Endometrial microvascular endothelial cells (primary cell): Measurements from ENCODE around the gene SART3. TPM values are rescaled to one million over a fixed set of nuclear protein-coding genes. Genes with fewer than 3 reads are reported as not detected.

Source experiments
- in situ Hi-C: cut with HindIII; loops from 2 replicates; pipeline ENCODE4 v1.10.0; 2017; ENCODE audit warnings: low sequenced_read_pairs, low pct_unique_long_range_greater_than_20kb; ENCODE audit errors: inconsistent ontology term
- total RNA-seq: library from RNA; depleted of rRNA; stranded (reverse); fragments of >200 nt; gene quantifications from one replicate; pipeline ENCODE4 v1.2.3, GENCODE V29; 2015; ENCODE audit errors: inconsistent ontology term

The SART3 gene
- total RNA-seq, 1 donor from 2014 or later: 34.6 TPM

DNA sequence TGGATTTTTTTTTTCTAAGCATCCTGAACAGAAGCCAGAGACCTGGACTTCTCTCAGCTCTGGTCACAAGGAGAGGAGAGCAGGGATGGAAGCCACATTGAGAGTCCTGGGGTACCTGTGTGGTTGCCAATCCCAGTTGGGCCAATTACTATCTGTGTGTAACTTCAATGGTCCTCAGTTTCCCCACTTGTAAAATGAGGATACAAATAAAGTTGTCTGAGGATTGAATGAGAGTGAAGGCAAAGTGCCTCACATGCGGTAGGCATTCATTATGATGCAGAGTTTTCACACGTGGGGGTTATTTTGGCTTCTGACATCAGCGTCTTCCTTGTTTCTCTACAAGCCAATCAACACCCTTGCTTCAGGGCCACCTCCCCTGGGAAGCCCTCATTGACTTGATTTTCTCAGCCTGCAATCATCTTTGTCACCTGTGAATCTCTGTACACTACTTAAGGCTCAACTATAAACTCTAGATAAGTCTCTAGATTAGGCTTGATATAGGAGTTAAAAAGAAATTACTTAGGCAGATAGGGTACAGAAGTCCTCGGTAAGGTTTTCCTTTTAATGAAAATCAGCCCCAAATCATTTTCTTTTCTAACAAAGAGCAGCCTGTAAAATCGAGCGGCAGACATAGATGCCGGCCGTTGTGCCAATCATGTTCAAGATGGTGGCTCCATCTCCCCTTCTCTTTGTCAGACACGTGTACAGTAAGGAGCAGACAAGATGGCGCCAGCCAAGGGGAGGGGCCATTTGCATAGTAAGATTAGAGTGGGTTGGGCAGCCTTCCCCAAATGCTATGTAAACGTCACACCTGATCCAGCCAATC is 83.7 kb downstream of the SART3 start:
- in situ Hi-C loops: no loop called here

DNA sequence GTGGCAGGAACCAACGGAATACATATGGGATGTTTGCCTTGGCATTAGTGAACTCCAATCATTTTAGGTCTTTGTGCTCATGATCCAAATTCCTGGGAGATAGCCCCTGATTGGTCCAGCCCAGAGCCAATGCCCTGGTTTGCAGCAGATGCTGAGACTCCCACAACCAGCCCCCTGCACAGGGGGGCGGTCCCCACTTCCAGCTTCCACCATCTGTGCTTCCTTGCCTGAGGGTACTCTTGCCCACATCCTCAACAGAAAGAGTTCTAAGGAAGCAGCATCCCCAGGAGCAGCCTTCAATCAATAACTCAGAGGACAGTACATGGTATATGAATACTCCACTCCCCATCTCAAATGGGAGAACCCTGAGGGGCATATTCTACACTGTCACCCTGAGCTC is 85.6 kb downstream of the SART3 start:
- in situ Hi-C loops: no loop called here

DNA sequence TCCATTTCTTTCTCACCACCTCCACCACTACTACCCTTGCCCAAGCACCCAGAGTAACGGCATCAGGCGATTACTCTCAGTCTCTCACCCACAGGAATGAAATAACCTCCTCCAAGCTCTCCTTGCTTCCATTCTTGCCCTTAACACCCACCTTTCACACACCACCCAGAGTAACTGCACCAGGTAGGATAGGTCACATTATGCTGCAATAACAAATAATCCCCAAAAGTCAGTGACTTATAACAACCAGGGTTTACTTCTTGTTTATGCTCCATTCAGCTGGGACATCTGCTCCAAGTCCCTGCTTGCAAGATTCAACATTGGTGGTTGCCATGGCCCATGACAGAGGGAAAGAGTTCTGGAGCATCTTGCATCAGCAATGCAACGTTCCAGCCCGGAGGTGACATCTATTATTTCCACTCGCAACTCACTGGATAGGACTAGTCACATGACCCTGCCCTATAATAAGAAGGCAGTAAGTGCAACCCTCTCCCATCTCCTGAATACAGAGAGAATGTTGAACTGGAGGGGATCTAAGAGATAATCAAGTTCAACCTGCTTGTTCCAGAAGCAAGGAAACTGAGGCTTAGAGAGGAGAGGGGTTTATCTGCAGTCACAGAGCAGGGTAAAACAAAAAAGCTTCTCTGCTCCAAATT is 87.4 kb downstream of the SART3 start:
- in situ Hi-C loops: no loop called here

Other genes with a start within 250 kb of the SART3 start
- gene CMKLR1, start 221.9 kb downstream of the SART3 start, total RNA-seq: not detected
- gene FICD, start 45.9 kb downstream of the SART3 start, total RNA-seq: 5.5 TPM
- gene ISCU, start 1.4 kb upstream of the SART3 start, total RNA-seq: 113 TPM
- gene TMEM119, start 36.9 kb upstream of the SART3 start, total RNA-seq: not detected
- gene SELPLG, start 72.7 kb upstream of the SART3 start, total RNA-seq: 0.46 TPM
- gene CORO1C, start 170.3 kb upstream of the SART3 start, total RNA-seq: 178 TPM